ENCODE results near the gene WDR76. TPM values are rescaled to one million over a fixed set of nuclear protein-coding genes. Genes with fewer than 3 reads are reported as not detected.
"Not testable (repeated sequence)": the region's sequence is repeated elsewhere in the genome, so short reads cannot be mapped to it uniquely, and the experiment has no call there.

WDR76 gene
- polyA plus RNA-seq, 2 of the 4 experiments (the other 2 are of a cell fraction) = 12.1 to 17.5 TPM

- peak; percentile 89 to 94 for ATAC-seq
Measured at GRCh38 chr15:43824302-43825246, 2.2 kb upstream of the WDR76 start, which contains the start of gene MFAP1. Gene MFAP1, minus strand, starts transcription at chr15:43824690. Its CDS starts 121 bp downstream, at chr15:43824569.

GRCh38 chr15:43825305-43825704 is 1.5 kb upstream of the WDR76 start:
- 95% methylated on average over 11 of the region's 11 CpGs for WGBS (ENCODE audit: missing lambda C conversion rate)
- ATAC-seq; DNase-seq (ENCODE audit: low read depth in 1 of 2, low spot score in 1 of 2); CTCF ChIA-PET; FAIRE-seq; H3K4me2 ChIP-seq; H3K27ac ChIP-seq; H3K9me3 ChIP-seq; H3K4me3 ChIP-seq: not testable (repeated sequence)
- POLR2A ChIA-PET = interaction anchor here (0.8 to 1.2 kb wide), 5 partner anchors 21 to 602 kb away, joined by 3 to 7 read pairs (median 4); partner anchors contain the start of genes HYPK and SERINC4
- peaks cover 18% of the 10 kb centered on the region; the same call in 2 of the 3 replicates for H3K4me1 ChIP-seq

More at GRCh38 chr15:43824302-43825246, 2.2 kb upstream of the WDR76 start, which contains the start of gene MFAP1:
- FAIRE-seq (peak; percentile 67), DNase-seq (ENCODE audit: low read depth in 1 of 2, low spot score in 1 of 2) (peak; percentile 90 to 96)
- H3K4me2 ChIP-seq = peak within 1 kb of the TSS; percentile 88
- POLR2A ChIA-PET = interaction anchor here (0.8 to 1.2 kb wide), 7 partner anchors 20 to 888 kb away, joined by 3 to 7 read pairs (median 4); partner anchors contain the start of genes ELL3, HYPK and SERINC4
- no peaks in the 10 kb centered on the region for H3K9me3 ChIP-seq
- CTCF ChIA-PET = no interaction called here
- peak within 1 kb of the TSS; percentile 77 for H3K4me3 ChIP-seq
- 9% methylated on average over 46 of the region's 46 CpGs for WGBS (ENCODE audit: missing lambda C conversion rate)
- peak within 1 kb of the TSS; percentile 82 to 92 for H3K27ac ChIP-seq
- H3K4me1 ChIP-seq = peaks cover 18% of the 10 kb centered on the region; the same call in 2 of the 3 replicates
- TF ChIP-seq MAX (IDR thresholded peaks at IDR 0.05) (peak; percentile 98), PHF8 (IDR thresholded peaks at IDR 0.05; ENCODE audit: borderline replicate concordance, low read depth) (peak; percentile 67; the same call in 1 of the 2 replicates), JUN (IDR thresholded peaks at IDR 0.05) (peak; percentile 52 to 71; a peak in 2 of 5 replicates), ZNF302 (CRISPR knock-in tag; IDR thresholded peaks at IDR 0.05) (no peak), ZSCAN20 (CRISPR knock-in tag; IDR thresholded peaks at IDR 0.05) (no peak), RFX5 (IDR thresholded peaks at IDR 0.05) (0 out of 2 replicates have a peak, but pooled peaks have one; percentile 21), POLR2A (IDR thresholded peaks at IDR 0.05; ENCODE audit: low read length) (peak; percentile 66), ESRRA (IDR thresholded peaks at IDR 0.05; ENCODE audit: borderline replicate concordance, low read length) (no peak), CHD4 (IDR thresholded peaks at IDR 0.05; ENCODE audit: borderline replicate concordance) (no peak), BCL3 (IDR thresholded peaks at IDR 0.05) (peak; percentile 57; the same call in 1 of the 3 replicates), E2F6 (IDR thresholded peaks at IDR 0.05; ENCODE audit: borderline replicate concordance, low read depth) (peak; percentile 100)

- 95% methylated on average over 11 of the region's 11 CpGs for WGBS (ENCODE audit: missing lambda C conversion rate)
- CTCF ChIA-PET = no interaction called here
- H3K4me1 ChIP-seq = peaks cover 18% of the 10 kb centered on the region; the same call in 2 of the 3 replicates
- FAIRE-seq (no peak), ATAC-seq (no peak), DNase-seq (ENCODE audit: low read depth in 1 of 2, low spot score in 1 of 2) (no peak)
- peak overlapping the region; percentile 77 to 86 for H3K27ac ChIP-seq
- POLR2A ChIA-PET = no interaction called here
- H3K4me3 ChIP-seq = peak overlapping the region; percentile 56; the same call in 2 of the 3 replicates
- H3K9me3 ChIP-seq = no peaks in the 10 kb centered on the region
- peak overlapping the region; percentile 95 for H3K4me2 ChIP-seq
- no peak for TF ChIP-seq ELK1 (IDR thresholded peaks at IDR 0.05; ENCODE audit: low read depth, low read length)
- TF ChIP-seq SMC3 (IDR thresholded peaks at IDR 0.05) = no peak
- TF ChIP-seq EP300 (IDR thresholded peaks at IDR 0.05) = no peak
- TF ChIP-seq MAX (IDR thresholded peaks at IDR 0.05) = no peak
- no peak for TF ChIP-seq GATA3 (IDR thresholded peaks at IDR 0.05; ENCODE audit: borderline replicate concordance)
- TF ChIP-seq RCOR1 (IDR thresholded peaks at IDR 0.05; ENCODE audit: low read depth, low read length) = no peak
- TF ChIP-seq REST (IDR thresholded peaks at IDR 0.05) = no peak
- no peak for TF ChIP-seq E2F6 (IDR thresholded peaks at IDR 0.05; ENCODE audit: borderline replicate concordance, low read depth)
- no peak for TF ChIP-seq TFCP2L1 (CRISPR knock-in tag; IDR thresholded peaks at IDR 0.05)
- TF ChIP-seq USF2 (IDR thresholded peaks at IDR 0.05) = no peak
Measured at GRCh38 chr15:43826029-43826507, 734 bp upstream of the WDR76 start.

Measured in A549 (cell line).